GM21515 (cell line): Measurements from ENCODE around the gene SLCO1C1.
"Not testable (repeated sequence)": the region's sequence is repeated elsewhere in the genome, so short reads cannot be mapped to it uniquely, and the experiment has no call there.

Experiments used
- ATAC-seq: cut with Tn5 transposase; IDR thresholded peaks from one replicate; pipeline ENCODE4 v1.9.1; 2021; ENCODE audit not compliant: unreplicated experiment

Gene SLCO1C1

DNA sequence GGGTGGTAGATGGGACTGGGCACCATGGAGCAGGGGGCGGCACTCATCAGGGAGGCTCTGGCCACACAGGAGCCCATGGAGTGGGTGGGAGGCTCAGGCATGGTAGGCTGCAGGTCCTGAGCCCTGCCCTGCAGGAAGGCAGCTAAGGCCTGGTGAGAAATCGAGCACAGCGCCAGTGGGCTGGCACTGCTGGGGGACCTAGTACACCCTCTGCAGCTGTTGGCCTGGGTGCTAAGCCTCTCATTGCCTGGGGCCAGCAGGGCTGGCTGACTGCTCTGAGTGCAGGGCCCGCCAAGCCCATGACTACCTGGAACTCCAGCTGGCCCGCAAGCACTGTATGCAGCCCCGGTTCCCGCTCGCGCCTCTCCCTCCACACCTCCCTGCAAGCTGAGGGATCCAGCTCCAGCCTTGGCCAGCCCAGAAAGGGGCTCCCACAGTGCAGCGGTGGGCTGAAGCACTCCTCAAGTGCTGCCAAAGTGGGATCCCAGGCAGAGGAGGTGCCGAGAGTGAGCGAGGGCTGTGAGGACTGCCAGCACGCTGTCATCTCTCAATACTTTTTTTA, 88.7 kb downstream of the SLCO1C1 start:
- not testable (repeated sequence) for ATAC-seq

DNA sequence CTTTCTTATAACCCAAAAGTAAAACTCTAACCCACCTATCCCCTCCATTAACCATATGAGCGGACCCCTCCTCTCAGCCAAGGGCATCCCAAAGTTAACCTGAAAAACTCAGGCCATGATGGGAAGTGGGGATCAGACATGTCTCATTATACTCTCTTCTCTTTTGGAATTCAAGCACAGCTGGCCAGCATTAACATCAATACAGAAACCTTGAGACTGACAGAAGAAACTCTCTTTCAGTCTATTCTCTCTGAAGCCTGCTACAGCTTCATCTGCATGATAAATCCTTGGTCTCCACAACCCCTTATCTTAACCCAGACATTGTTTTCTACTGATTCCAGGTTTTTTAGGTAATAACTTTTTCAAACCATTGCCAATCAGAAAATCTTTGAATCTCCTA, 97.8 kb downstream of the SLCO1C1 start:
- no peak for ATAC-seq

DNA sequence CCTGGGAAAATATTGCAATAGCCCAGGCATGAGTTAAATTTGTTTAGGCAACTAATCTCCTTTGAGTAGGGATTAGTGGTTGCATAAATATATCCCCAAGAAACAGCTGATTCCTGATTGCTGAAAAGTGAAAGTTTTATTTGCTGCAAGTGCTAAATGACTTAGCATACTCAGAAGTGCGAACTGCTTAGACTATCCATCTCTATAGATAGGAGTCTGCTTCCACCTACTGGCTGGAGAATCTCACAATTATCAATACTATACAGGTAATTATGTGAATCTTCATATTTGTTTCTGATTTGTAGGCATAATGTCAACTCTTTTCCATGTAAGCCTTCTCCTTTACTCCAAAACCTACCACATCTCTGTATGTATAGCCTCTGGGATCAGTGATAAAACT, 103.4 kb downstream of the SLCO1C1 start:
- no peak for ATAC-seq

DNA sequence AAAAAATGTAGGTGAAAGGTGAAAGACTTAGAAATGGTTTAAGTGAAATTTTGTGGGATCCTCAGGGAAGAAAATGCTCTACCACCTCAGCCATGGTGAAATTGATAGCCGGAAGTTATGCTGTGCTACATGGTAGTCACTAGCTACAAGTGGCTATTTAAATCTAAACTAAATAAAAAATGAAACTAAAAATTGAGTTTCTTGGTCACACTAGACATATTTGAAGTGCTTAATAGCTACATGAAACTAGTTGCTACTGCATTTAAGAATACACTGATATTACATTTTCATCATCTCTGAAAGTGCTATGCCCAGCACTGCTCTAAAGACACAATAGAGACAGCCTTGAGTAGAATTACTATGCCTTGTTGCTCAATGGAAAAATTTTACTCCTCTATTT, 105.0 kb downstream of the SLCO1C1 start:
- no peak for ATAC-seq

DNA sequence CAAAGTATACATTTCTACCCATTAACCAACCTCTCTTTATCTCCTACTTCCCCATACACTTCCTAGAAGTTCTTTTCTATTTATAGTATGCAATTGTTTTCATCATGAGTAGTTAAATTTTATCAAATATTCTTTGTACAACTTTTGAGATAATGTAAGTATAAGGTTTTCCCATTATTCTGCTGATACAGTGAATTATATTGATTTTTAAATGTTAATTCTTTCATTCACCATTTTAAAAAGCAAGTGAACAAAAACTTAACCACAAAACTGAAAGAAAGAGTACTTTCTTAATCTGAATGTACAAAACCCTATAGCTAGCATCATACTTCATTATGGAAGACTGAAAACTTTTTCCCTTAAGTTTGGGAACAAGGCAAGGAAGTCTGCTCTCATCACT, 105.9 kb downstream of the SLCO1C1 start:
- ATAC-seq = no peak
